Type B pancreatic cell (in vitro differentiated cells): Measurements from ENCODE around the gene FERD3L. TPM values are rescaled to one million over a fixed set of nuclear protein-coding genes. Genes with fewer than 3 reads are reported as not detected.

Source experiments
- DNase-seq: peaks from one replicate; pipeline ENCODE4 v3.0.0; 2021; ENCODE audit warnings: mixed read lengths; ENCODE audit not compliant: unreplicated experiment; ENCODE audit errors: extremely low spot score
- H3K27ac Mint-ChIP-seq: 2 replicates; pipeline ENCODE4 v1.8.0; 2021; ENCODE audit warnings: mild to moderate bottlenecking, mixed read lengths
- H3K27me3 Mint-ChIP-seq: 2 replicates; pipeline ENCODE4 v1.8.0; 2021; ENCODE audit warnings: mixed read lengths
- H3K36me3 Mint-ChIP-seq: 2 replicates; pipeline ENCODE4 v1.8.0; 2021; ENCODE audit warnings: mixed read lengths
- H3K4me1 Mint-ChIP-seq: one replicate; pipeline ENCODE4 v1.8.0; 2021; ENCODE audit warnings: mixed read lengths; ENCODE audit not compliant: unreplicated experiment
- H3K4me3 Mint-ChIP-seq: 2 replicates; pipeline ENCODE4 v1.8.0; 2021; ENCODE audit warnings: mild to moderate bottlenecking, mixed read lengths
- H3K9me3 Mint-ChIP-seq: 2 replicates; pipeline ENCODE4 v1.8.0; 2021; ENCODE audit warnings: mixed read lengths
- CTCF ChIP-seq: fragments of 200-600 bp; sonication (generic); conservative IDR thresholded peaks from 2 replicates; pipeline ENCODE4 v1.5.0; 2021; ENCODE audit warnings: antibody characterized with exemption, mild to moderate bottlenecking
- total RNA-seq: library from RNA; stranded (reverse); gene quantifications from 2 replicates; pipeline ENCODE4 v1.2.1, GENCODE V29; 2021; ENCODE audit warnings: low replicate concordance

The FERD3L gene
- total RNA-seq, 1 donor from 2014 or later = not detected

- TF ChIP-seq CTCF = no peak
- Mint-ChIP-seq H3K9me3 (no peaks in the 10 kb centered on the region), H3K4me1 (peaks cover 15% of the 10 kb centered on the region), H3K27me3 (peaks cover 78% of the 10 kb centered on the region), H3K36me3 (peaks cover 13% of the 10 kb centered on the region), H3K27ac (peak overlapping the region; percentile 90), H3K4me3 (peak overlapping the region; percentile 93)
- no peak for DNase-seq
These were observed 28.8 kb downstream of the FERD3L start for GRCh38 chr7:19116121-19117090.

GRCh38 chr7:19114551-19114855, 30.7 kb downstream of the FERD3L start:
- Mint-ChIP-seq H3K4me3 (peak overlapping the region; percentile 82), H3K27me3 (peaks cover 78% of the 10 kb centered on the region), H3K4me1 (peaks cover 26% of the 10 kb centered on the region), H3K27ac (peak overlapping the region; percentile 49), H3K9me3 (no peaks in the 10 kb centered on the region), H3K36me3 (peaks cover 17% of the 10 kb centered on the region)
- no peak for TF ChIP-seq CTCF
- DNase-seq = no peak

GRCh38 chr7:19113855-19114550, 31.2 kb downstream of the FERD3L start:
- Mint-ChIP-seq H3K9me3 (no peaks in the 10 kb centered on the region), H3K36me3 (peaks cover 17% of the 10 kb centered on the region), H3K4me1 (peaks cover 29% of the 10 kb centered on the region), H3K27ac (peak overlapping the region; percentile 49), H3K4me3 (peak overlapping the region; percentile 82), H3K27me3 (peaks cover 78% of the 10 kb centered on the region)
- no peak for DNase-seq
- TF ChIP-seq CTCF = no peak

- Mint-ChIP-seq H3K36me3 (peaks cover 17% of the 10 kb centered on the region), H3K4me3 (peak overlapping the region; percentile 82), H3K4me1 (peaks cover 31% of the 10 kb centered on the region), H3K9me3 (no peaks in the 10 kb centered on the region), H3K27ac (peak overlapping the region; percentile 49), H3K27me3 (peaks cover 79% of the 10 kb centered on the region)
- TF ChIP-seq CTCF = no peak
- no peak for DNase-seq
These were observed 32.2 kb downstream of the FERD3L start for GRCh38 chr7:19113002-19113350.

GRCh38 chr7:19112274-19113001, 32.8 kb downstream of the FERD3L start:
- Mint-ChIP-seq H3K9me3 (no peaks in the 10 kb centered on the region), H3K36me3 (peaks cover 17% of the 10 kb centered on the region), H3K4me3 (peak overlapping the region; percentile 82), H3K27me3 (peaks cover 84% of the 10 kb centered on the region), H3K4me1 (peaks cover 35% of the 10 kb centered on the region), H3K27ac (peak overlapping the region; percentile 76)
- no peak for DNase-seq
- no peak for TF ChIP-seq CTCF
